ENCODE results near the gene B3GALNT1. TPM values are rescaled to one million over a fixed set of nuclear protein-coding genes. Genes with fewer than 3 reads are reported as not detected.

Gene B3GALNT1
- total RNA-seq, 4 donors from 2014 or later: 22.3 to 42.2 (median 30.2) TPM

GRCh38 chr3:161148832-161149475 is 43.8 kb upstream of the B3GALNT1 start:
- no peak for DNase-seq
- Histone ChIP-seq H3K36me3 (no peaks in the 10 kb centered on the region), H3K27ac (no peak overlapping the region), H3K4me1 (no peaks in the 10 kb centered on the region), H3K9me3 (no peaks in the 10 kb centered on the region), H3K27me3 (no peaks in the 10 kb centered on the region), H3K4me3 (replicated peaks in 1 of 3) (no peak overlapping the region)
- WGBS, 2 donors: 86 to 92% methylated on average over 4 of the region's 4 CpGs
- intact Hi-C loops (cut with DNase I): no loop called here
- TF ChIP-seq POLR2A (IDR thresholded peaks at IDR 0.05): no peak
- TF ChIP-seq, protein P1, sequence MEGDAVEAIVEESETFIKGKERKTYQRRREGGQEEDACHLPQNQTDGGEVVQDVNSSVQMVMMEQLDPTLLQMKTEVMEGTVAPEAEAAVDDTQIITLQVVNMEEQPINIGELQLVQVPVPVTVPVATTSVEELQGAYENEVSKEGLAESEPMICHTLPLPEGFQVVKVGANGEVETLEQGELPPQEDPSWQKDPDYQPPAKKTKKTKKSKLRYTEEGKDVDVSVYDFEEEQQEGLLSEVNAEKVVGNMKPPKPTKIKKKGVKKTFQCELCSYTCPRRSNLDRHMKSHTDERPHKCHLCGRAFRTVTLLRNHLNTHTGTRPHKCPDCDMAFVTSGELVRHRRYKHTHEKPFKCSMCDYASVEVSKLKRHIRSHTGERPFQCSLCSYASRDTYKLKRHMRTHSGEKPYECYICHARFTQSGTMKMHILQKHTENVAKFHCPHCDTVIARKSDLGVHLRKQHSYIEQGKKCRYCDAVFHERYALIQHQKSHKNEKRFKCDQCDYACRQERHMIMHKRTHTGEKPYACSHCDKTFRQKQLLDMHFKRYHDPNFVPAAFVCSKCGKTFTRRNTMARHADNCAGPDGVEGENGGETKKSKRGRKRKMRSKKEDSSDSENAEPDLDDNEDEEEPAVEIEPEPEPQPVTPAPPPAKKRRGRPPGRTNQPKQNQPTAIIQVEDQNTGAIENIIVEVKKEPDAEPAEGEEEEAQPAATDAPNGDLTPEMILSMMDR (IDR thresholded peaks at IDR 0.05): no peak

DNA sequence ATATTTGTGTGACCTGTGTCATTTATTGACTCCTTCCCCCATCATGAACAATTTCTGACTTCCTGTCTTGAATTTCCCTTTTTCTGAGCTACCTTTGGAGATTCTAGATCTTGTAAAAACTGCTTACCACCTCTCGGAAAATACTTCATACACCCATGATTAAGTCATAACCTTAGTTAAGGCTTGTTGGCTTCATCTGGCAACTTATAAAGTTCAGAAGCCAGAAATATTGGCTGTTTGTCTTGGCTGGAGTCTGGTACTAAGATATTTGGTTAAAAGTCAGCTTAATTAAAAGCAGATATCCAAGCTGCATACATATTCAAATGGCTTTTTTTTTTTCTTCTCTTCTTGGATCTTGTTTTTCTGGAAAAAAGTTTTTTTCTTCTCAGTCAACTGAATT is 37.3 kb upstream of the B3GALNT1 start:
- Histone ChIP-seq H3K9me3 (no peaks in the 10 kb centered on the region), H3K4me3 (replicated peaks in 1 of 3) (no peak overlapping the region)

GRCh38 chr3:161139686-161140085 is 34.5 kb upstream of the B3GALNT1 start:
- intact Hi-C loops (cut with DNase I): no loop called here
- H3K9me3 ChIP-seq: no peaks in the 10 kb centered on the region
- no peak overlapping the region for H3K4me3 ChIP-seq (replicated peaks in 1 of 3)
- no peaks in the 10 kb centered on the region for H3K36me3 ChIP-seq
- 74 to 85% methylated on average over 3 of the region's 3 CpGs for WGBS, 2 donors
- no peaks in the 10 kb centered on the region for H3K27me3 ChIP-seq
- no peak overlapping the region for H3K27ac ChIP-seq
- no peaks in the 10 kb centered on the region for H3K4me1 ChIP-seq
- TF ChIP-seq, protein P1 (IDR thresholded peaks at IDR 0.05): no peak
- TF ChIP-seq POLR2A (IDR thresholded peaks at IDR 0.05): no peak
- no peak for DNase-seq

More for the DNA sequence above, 37.3 kb upstream of the B3GALNT1 start:
- DNase-seq: no peak
- 74 to 92% methylated on average over 1 of the region's 1 CpG for WGBS, 2 donors
- H3K4me1 ChIP-seq: no peaks in the 10 kb centered on the region
- TF ChIP-seq, protein P1 (IDR thresholded peaks at IDR 0.05): no peak
- TF ChIP-seq POLR2A (IDR thresholded peaks at IDR 0.05): no peak
- H3K27me3 ChIP-seq: no peaks in the 10 kb centered on the region
- intact Hi-C loops (cut with DNase I): no loop called here
- H3K36me3 ChIP-seq: no peaks in the 10 kb centered on the region
- no peak overlapping the region for H3K27ac ChIP-seq

GRCh38 chr3:161137260-161137659 is 32.1 kb upstream of the B3GALNT1 start:
- Histone ChIP-seq H3K4me3 (replicated peaks in 1 of 3) (no peak overlapping the region), H3K27me3 (no peaks in the 10 kb centered on the region), H3K9me3 (no peaks in the 10 kb centered on the region), H3K36me3 (no peaks in the 10 kb centered on the region), H3K27ac (no peak overlapping the region), H3K4me1 (no peaks in the 10 kb centered on the region)
- TF ChIP-seq, protein P1 (IDR thresholded peaks at IDR 0.05): no peak
- TF ChIP-seq POLR2A (IDR thresholded peaks at IDR 0.05): no peak
- no peak for DNase-seq
- WGBS, 2 donors: 78 to 79% methylated on average over 2 of the region's 2 CpGs
- intact Hi-C loops (cut with DNase I): no loop called here

GRCh38 chr3:161132391-161132790 is 27.2 kb upstream of the B3GALNT1 start:
- no peaks in the 10 kb centered on the region for H3K9me3 ChIP-seq
- no peaks in the 10 kb centered on the region for H3K36me3 ChIP-seq
- WGBS, 2 donors: 97 to 100% methylated on average over 1 of the region's 1 CpG
- no peak for DNase-seq
- no peaks in the 10 kb centered on the region for H3K4me1 ChIP-seq
- intact Hi-C loops (cut with DNase I): no loop called here
- no peaks in the 10 kb centered on the region for H3K27me3 ChIP-seq
- TF ChIP-seq, protein P1 (IDR thresholded peaks at IDR 0.05): no peak
- TF ChIP-seq POLR2A (IDR thresholded peaks at IDR 0.05): no peak
- no peak overlapping the region for H3K4me3 ChIP-seq (replicated peaks in 1 of 3)
- H3K27ac ChIP-seq: no peak overlapping the region

Measured in thyroid gland (tissue), 4 donors.